Stomach (tissue), 4 donors: ENCODE measurements around the gene MCRIP1.

ENCODE experiments used
- POLR2A ChIP-seq, 4 donors: fragments of 450-650 bp; IDR thresholded peaks; one replicate each; pipeline ENCODE4 v1.6.1; 2016; ENCODE audit warnings: antibody characterized with exemption in 4 of 4, control low read depth in 2 of 4, mild to moderate bottlenecking in 1 of 4, moderate library complexity in 1 of 4
- TF ChIP-seq, protein P1 (sequence below), 7 experiments: fragments of 450-650 bp in 4 of 7; fragments of 200-600 bp in 3 of 7; sonication (generic) in 3 of 7; IDR thresholded peaks; one replicate each; pipeline ENCODE4 v1.5.1; 2016 to 2019; ENCODE audit warnings: antibody characterized with exemption in 7 of 7, control low read depth in 2 of 7, mild to moderate bottlenecking in 1 of 7

DNA sequence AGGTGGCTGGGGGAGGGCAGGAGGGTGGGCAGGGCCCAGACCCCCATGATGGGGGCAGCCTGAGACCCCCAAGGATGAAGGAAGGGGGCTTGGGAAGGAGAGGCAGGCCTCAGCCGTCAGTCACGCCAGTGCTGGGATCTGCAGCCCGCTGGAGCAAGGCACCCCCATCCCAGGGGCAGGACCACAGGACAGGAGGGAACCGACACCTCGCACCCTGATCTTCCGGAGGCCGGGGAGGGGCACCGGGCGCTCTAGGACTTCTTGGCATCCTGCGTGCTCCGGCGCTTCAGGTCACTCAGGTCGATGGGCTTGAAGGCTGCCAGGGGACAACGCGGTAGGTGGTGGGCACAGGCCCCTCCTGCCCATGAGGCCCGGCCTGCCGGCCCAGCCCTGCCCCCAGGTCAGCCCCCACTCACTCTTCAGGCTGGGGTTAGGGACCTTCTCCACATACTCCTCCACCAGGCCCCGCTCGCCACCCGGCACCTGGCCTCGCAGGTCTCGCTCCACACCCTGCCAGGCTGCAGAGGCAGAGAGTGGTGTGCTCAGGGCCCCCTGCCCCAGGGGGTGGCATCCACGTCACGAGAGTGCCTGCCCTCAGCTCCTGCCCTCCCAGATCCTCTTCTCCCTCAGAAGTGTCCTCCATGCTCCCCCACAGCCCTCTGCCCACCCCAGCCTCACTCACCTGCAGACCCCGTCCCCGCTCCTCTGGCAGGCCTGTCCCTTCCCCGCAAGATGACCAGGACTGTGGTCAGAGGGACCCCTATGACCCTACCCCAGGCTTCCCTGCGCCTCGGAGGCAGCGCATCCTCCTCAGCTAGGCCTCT is 9.9 kb downstream of the MCRIP1 start:
- TF ChIP-seq, protein P1, sequence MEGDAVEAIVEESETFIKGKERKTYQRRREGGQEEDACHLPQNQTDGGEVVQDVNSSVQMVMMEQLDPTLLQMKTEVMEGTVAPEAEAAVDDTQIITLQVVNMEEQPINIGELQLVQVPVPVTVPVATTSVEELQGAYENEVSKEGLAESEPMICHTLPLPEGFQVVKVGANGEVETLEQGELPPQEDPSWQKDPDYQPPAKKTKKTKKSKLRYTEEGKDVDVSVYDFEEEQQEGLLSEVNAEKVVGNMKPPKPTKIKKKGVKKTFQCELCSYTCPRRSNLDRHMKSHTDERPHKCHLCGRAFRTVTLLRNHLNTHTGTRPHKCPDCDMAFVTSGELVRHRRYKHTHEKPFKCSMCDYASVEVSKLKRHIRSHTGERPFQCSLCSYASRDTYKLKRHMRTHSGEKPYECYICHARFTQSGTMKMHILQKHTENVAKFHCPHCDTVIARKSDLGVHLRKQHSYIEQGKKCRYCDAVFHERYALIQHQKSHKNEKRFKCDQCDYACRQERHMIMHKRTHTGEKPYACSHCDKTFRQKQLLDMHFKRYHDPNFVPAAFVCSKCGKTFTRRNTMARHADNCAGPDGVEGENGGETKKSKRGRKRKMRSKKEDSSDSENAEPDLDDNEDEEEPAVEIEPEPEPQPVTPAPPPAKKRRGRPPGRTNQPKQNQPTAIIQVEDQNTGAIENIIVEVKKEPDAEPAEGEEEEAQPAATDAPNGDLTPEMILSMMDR (IDR thresholded peaks at IDR 0.05) = no peak
- TF ChIP-seq POLR2A (IDR thresholded peaks at IDR 0.05) = no peak
